ENCODE results near the gene KCNJ6. TPM values are rescaled to one million over a fixed set of nuclear protein-coding genes. Genes with fewer than 3 reads are reported as not detected.

Gene KCNJ6
- 0.64 TPM for total RNA-seq

GRCh38 chr21:37916310-37917051, at the start of gene KCNJ6:
KCNJ6 (minus strand) TSS chr21:37916457; CDS start chr21:37840682, 75,775 bp downstream.
- peaks cover 6 to 14% of the 10 kb centered on the region in 2 donors for H3K4me1 ChIP-seq
- peak; percentile 18 to 42 (median 27) for TF ChIP-seq CTCF (IDR thresholded peaks at IDR 0.05)
- H3K27ac ChIP-seq, result no peak within 1 kb of the TSS
- intact Hi-C loops (cut with DNase I), result loop anchor here (2.0 to 10.0 kb wide), 2 partner anchors 204 to 448 kb away; no protein-coding TSS in a partner anchor
- H3K27me3 ChIP-seq, result peaks cover 28% of the 10 kb centered on the region
- DNase-seq (ENCODE audit: low spot score in 2 of 2), result no peak
- no peaks in the 10 kb centered on the region for H3K36me3 ChIP-seq
- H3K4me3 ChIP-seq, result peak within 1 kb of the TSS; percentile 31 to 56
- no peaks in the 10 kb centered on the region for H3K9me3 ChIP-seq

- no peaks in the 10 kb centered on the region for H3K36me3 ChIP-seq
- intact Hi-C loops (cut with DNase I), result no loop called here
- TF ChIP-seq CTCF (IDR thresholded peaks at IDR 0.05), result no peak
Measured at GRCh38 chr21:37965088-37965805, 49.0 kb upstream of the KCNJ6 start.

GRCh38 chr21:37958537-37958936, 42.3 kb upstream of the KCNJ6 start:
- no peak overlapping the region for H3K27ac ChIP-seq
- no peaks in the 10 kb centered on the region for H3K9me3 ChIP-seq
- no peaks in the 10 kb centered on the region for H3K4me1 ChIP-seq
- no peaks in the 10 kb centered on the region for H3K36me3 ChIP-seq
- DNase-seq (ENCODE audit: low spot score in 2 of 2), result no peak
- intact Hi-C loops (cut with DNase I), result no loop called here
- no peak overlapping the region for H3K4me3 ChIP-seq
- TF ChIP-seq CTCF (IDR thresholded peaks at IDR 0.05), result no peak
- no peaks in the 10 kb centered on the region for H3K27me3 ChIP-seq

More at GRCh38 chr21:37965088-37965805, 49.0 kb upstream of the KCNJ6 start:
- no peak for DNase-seq (ENCODE audit: low spot score in 2 of 2)
- no peaks in the 10 kb centered on the region for H3K4me1 ChIP-seq
- no peak overlapping the region for H3K27ac ChIP-seq
- H3K9me3 ChIP-seq, result no peaks in the 10 kb centered on the region
- no peak overlapping the region for H3K4me3 ChIP-seq
- H3K27me3 ChIP-seq, result no peaks in the 10 kb centered on the region

- H3K27ac ChIP-seq, result no peak overlapping the region
- TF ChIP-seq CTCF (IDR thresholded peaks at IDR 0.05), result no peak
- H3K36me3 ChIP-seq, result no peaks in the 10 kb centered on the region
- no peak overlapping the region for H3K4me3 ChIP-seq
- no peaks in the 10 kb centered on the region for H3K9me3 ChIP-seq
- no peak for DNase-seq (ENCODE audit: low spot score in 2 of 2)
- H3K27me3 ChIP-seq, result no peaks in the 10 kb centered on the region
- no peaks in the 10 kb centered on the region for H3K4me1 ChIP-seq
- intact Hi-C loops (cut with DNase I), result no loop called here
Measured at GRCh38 chr21:37956772-37957171, 40.5 kb upstream of the KCNJ6 start.

GRCh38 chr21:37945036-37945435, 28.8 kb upstream of the KCNJ6 start:
- Histone ChIP-seq H3K4me1 (no peaks in the 10 kb centered on the region), H3K9me3 (no peaks in the 10 kb centered on the region), H3K4me3 (no peak overlapping the region), H3K27ac (no peak overlapping the region), H3K36me3 (no peaks in the 10 kb centered on the region), H3K27me3 (no peaks in the 10 kb centered on the region)
- no peak for TF ChIP-seq CTCF (IDR thresholded peaks at IDR 0.05)
- intact Hi-C loops (cut with DNase I), result no loop called here
- DNase-seq (ENCODE audit: low spot score in 2 of 2), result no peak

Data from ascending aorta (tissue), 2 donors.